HepG2 (cell line): ENCODE measurements around the gene AGER. TPM values are rescaled to one million over a fixed set of nuclear protein-coding genes. Genes with fewer than 3 reads are reported as not detected.

Experiments
- EED ChIP-seq: sonication (generic); formaldehyde crosslinking; IDR thresholded peaks from 2 replicates; pipeline ENCODE4 v1.5.0; 2020; ENCODE audit warnings: mild to moderate bottlenecking, missing genetic modification reagents
- HNRNPUL1 ChIP-seq: fragments of 200-400 bp; formaldehyde crosslinking; IDR thresholded peaks from 2 replicates; pipeline ENCODE4 v1.6.1; 2017; ENCODE audit warnings: low read depth, mild to moderate bottlenecking, low read length, moderate library complexity
- IKZF1 ChIP-seq: fragments of 450-650 bp; IDR thresholded peaks from 2 replicates; pipeline ENCODE4 v1.7.1; 2016
- MAFK ChIP-seq, 2 experiments: IDR thresholded peaks in 1 of 2; conservative IDR thresholded peaks in 1 of 2; 2 replicates each; pipeline ENCODE4 v1.6.1; 2011; ENCODE audit warnings: improper control_type of control experiment in 2 of 2, low read length in 2 of 2
- MIER3 ChIP-seq: IDR thresholded peaks from 2 replicates; pipeline ENCODE4 v1.6.1; 2016; ENCODE audit warnings: missing compliant biosample characterization, borderline replicate concordance
- PHF20 ChIP-seq: sonication (generic); formaldehyde crosslinking; IDR thresholded peaks from 2 replicates; pipeline ENCODE4 v1.5.0; 2020; ENCODE audit warnings: mild to moderate bottlenecking, missing genetic modification reagents
- POLR2G ChIP-seq: fragments of 200-400 bp; formaldehyde crosslinking; IDR thresholded peaks from 2 replicates; pipeline ENCODE4 v1.6.1; 2018; ENCODE audit warnings: mild to moderate bottlenecking, low read depth, low read length, moderate library complexity
- SP1 ChIP-seq, 2 experiments: fragments of 450-650 bp in 1 of 2; sonication (generic) in 1 of 2; formaldehyde crosslinking in 1 of 2; IDR thresholded peaks; 2 replicates each; pipeline versions ENCODE4 v1.4.0 to v1.6.1; 2016 to 2020; ENCODE audit warnings: missing genetic modification reagents in 1 of 2
- SP4 ChIP-seq: sonication (generic); formaldehyde crosslinking; IDR thresholded peaks from 2 replicates; pipeline ENCODE4 v1.8.1; 2023; ENCODE audit warnings: mild to moderate bottlenecking, missing genetic modification reagents
- TCF7 ChIP-seq: sonication (generic); IDR thresholded peaks from 2 replicates; pipeline ENCODE4 v1.6.1; 2016; ENCODE audit warnings: antibody characterized with exemption, low read depth
- U2AF1 ChIP-seq: fragments of 200-400 bp; formaldehyde crosslinking; optimal IDR thresholded peaks from 2 replicates; pipeline ENCODE3; 2017; ENCODE audit warnings: mild to moderate bottlenecking, low read depth, low read length
- ZC3H13 ChIP-seq: sonication (generic); formaldehyde crosslinking; IDR thresholded peaks from 2 replicates; pipeline ENCODE4 v1.8.1; 2023; ENCODE audit warnings: mild to moderate bottlenecking, missing genetic modification reagents, moderate library complexity
- ZKSCAN5 ChIP-seq: sonication (generic); formaldehyde crosslinking; IDR thresholded peaks from 2 replicates; pipeline ENCODE4 v1.5.1; 2020; ENCODE audit warnings: mild to moderate bottlenecking, missing genetic modification reagents
- ZNF101 ChIP-seq: sonication (generic); formaldehyde crosslinking; IDR thresholded peaks from 2 replicates; pipeline ENCODE4 v1.4.0; 2020; ENCODE audit warnings: mild to moderate bottlenecking, low read depth, missing genetic modification reagents, borderline replicate concordance
- ZNF136 ChIP-seq: sonication (generic); formaldehyde crosslinking; IDR thresholded peaks from 2 replicates; pipeline ENCODE4 v1.8.1; 2022; ENCODE audit warnings: low read depth, mild to moderate bottlenecking, moderate library complexity, missing genetic modification reagents
- ZNF224 ChIP-seq: sonication (generic); formaldehyde crosslinking; IDR thresholded peaks from 2 replicates; pipeline ENCODE4 v1.5.0; 2020; ENCODE audit warnings: mild to moderate bottlenecking, missing genetic modification reagents
- ZNF337 ChIP-seq: sonication (generic); formaldehyde crosslinking; IDR thresholded peaks from 2 replicates; pipeline ENCODE4 v1.5.1; 2020; ENCODE audit warnings: missing genetic modification reagents, low read depth, mild to moderate bottlenecking, borderline replicate concordance
- ZNF510 ChIP-seq: sonication (generic); formaldehyde crosslinking; IDR thresholded peaks from 2 replicates; pipeline ENCODE4 v1.4.0; 2020; ENCODE audit warnings: low read depth, mild to moderate bottlenecking, missing genetic modification reagents
- ZNF577 ChIP-seq: sonication (generic); formaldehyde crosslinking; IDR thresholded peaks from 2 replicates; pipeline ENCODE4 v1.4.0; 2020; ENCODE audit warnings: mild to moderate bottlenecking, low read depth, missing genetic modification reagents, borderline replicate concordance
- ZSCAN22 ChIP-seq: sonication (generic); formaldehyde crosslinking; IDR thresholded peaks from 2 replicates; pipeline ENCODE4 v1.4.0; 2020; ENCODE audit warnings: mild to moderate bottlenecking, missing genetic modification reagents
- polyA plus RNA-seq, 8 experiments: library from polyadenylated mRNA; depleted of rRNA in 3 of 8; stranded (reverse) in 7 of 8; unstranded in 1 of 8; fragments of >200 nt; fragmentation: Illumina TruSeq in 4 of 8; extraction: Trizol in 4 of 8; gene quantifications; 2 replicates each; pipeline versions ENCODE4 v1.2.1 to v1.2.3, GENCODE V29; 2011 to 2016; ENCODE audit warnings: low read depth in 4 of 8, missing spikeins in 1 of 8, mixed read lengths in 1 of 8; ENCODE audit not compliant: insufficient read depth in 1 of 8
- total RNA-seq, 5 experiments: library from RNA; depleted of rRNA; stranded (reverse); fragments of >200 nt; fragmentation: Illumina TruSeq; extraction: Trizol; gene quantifications; 2 replicates each; pipeline ENCODE4 v1.2.3, GENCODE V29; 2016; ENCODE audit warnings: low read depth in 1 of 5
- TF ChIP-seq, protein P1 (sequence below): sonication (generic); formaldehyde crosslinking; IDR thresholded peaks from 2 replicates; pipeline ENCODE4 v1.4.0; 2020; ENCODE audit warnings: missing genetic modification reagents
- TF ChIP-seq, protein P2 (sequence below): sonication (generic); formaldehyde crosslinking; IDR thresholded peaks from 2 replicates; pipeline ENCODE4 v1.4.0; 2020; ENCODE audit warnings: missing genetic modification reagents
- TF ChIP-seq, protein P3 (sequence below): sonication (generic); formaldehyde crosslinking; IDR thresholded peaks from 2 replicates; pipeline ENCODE4 v1.8.0; 2022; ENCODE audit warnings: low read depth, missing genetic modification reagents
- TF ChIP-seq, protein P4 (sequence below): sonication (generic); formaldehyde crosslinking; IDR thresholded peaks from 2 replicates; pipeline ENCODE4 v1.5.0; 2020; ENCODE audit warnings: missing genetic modification reagents

Gene AGER
- total and polyA plus RNA-seq, 2 of the 13 experiments (the other 11 are each of a cell fraction or from before 2014, with no cell fraction given) = 1.9 to 5.1 TPM

DNA sequence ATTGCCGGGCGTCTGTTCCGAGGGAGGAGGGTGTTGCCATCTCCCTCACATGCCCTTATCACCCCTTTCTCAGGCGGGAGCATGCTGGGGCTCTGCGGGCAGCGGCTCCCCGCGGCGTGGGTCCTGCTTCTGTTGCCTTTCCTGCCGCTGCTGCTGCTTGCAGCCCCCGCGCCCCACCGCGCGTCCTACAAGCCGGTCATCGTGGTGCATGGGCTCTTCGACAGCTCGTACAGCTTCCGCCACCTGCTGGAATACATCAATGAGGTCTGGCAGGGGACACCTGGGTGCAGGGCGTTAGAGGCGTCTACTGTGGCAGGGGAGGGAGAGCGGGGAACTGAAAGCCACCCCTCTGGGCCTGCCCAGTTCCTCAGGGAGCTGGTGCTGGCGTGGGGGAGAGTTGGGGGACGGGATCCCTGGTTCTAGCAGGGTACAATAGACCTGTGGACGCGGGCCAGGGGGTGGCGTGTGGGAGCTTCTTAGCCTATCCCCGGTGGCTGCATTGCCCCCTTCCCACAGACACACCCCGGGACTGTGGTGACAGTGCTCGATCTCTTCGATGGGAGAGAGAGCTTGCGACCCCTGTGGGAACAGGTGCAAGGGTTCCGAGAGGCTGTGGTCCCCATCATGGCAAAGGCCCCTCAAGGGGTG is 29.4 kb downstream of the AGER start (continued):
- TF ChIP-seq POLR2G (no peak), PHF20 (no peak), ZNF136 (no peak), U2AF1 (peak; percentile 52), MAFK (conservative IDR thresholded peaks at IDR 0.05 in 1 of 2, IDR thresholded peaks at IDR 0.05 in 1 of 2; ENCODE audit: low read length in 2 of 2) (no peak), IKZF1 (no peak), ZC3H13 (peak; percentile 94), TCF7 (no peak), EED (CRISPR knock-in tag) (no peak), ZNF224 (CRISPR knock-in tag) (no peak), ZSCAN22 (CRISPR knock-in tag) (no peak), SP1 (IDR thresholded peaks at IDR 0.05) (no peak), SP1 (CRISPR knock-in tag; IDR thresholded peaks at IDR 0.05) (peak; percentile 24; the same call in 1 of the 2 replicates), ZKSCAN5 (CRISPR knock-in tag) (0 out of 2 replicates have a peak, but pooled peaks have one; percentile 25), ZNF337 (CRISPR knock-in tag) (no peak), HNRNPUL1 (no peak), ZNF101 (CRISPR knock-in tag) (no peak), ZNF510 (CRISPR knock-in tag) (no peak), SP4 (CRISPR knock-in tag) (no peak), MIER3 (CRISPR knock-in tag) (0 out of 2 replicates have a peak, but pooled peaks have one; percentile 34), ZNF577 (CRISPR knock-in tag) (no peak)
- TF ChIP-seq, protein P1, sequence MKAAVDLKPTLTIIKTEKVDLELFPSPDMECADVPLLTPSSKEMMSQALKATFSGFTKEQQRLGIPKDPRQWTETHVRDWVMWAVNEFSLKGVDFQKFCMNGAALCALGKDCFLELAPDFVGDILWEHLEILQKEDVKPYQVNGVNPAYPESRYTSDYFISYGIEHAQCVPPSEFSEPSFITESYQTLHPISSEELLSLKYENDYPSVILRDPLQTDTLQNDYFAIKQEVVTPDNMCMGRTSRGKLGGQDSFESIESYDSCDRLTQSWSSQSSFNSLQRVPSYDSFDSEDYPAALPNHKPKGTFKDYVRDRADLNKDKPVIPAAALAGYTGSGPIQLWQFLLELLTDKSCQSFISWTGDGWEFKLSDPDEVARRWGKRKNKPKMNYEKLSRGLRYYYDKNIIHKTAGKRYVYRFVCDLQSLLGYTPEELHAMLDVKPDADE = no peak
- TF ChIP-seq, protein P2, sequence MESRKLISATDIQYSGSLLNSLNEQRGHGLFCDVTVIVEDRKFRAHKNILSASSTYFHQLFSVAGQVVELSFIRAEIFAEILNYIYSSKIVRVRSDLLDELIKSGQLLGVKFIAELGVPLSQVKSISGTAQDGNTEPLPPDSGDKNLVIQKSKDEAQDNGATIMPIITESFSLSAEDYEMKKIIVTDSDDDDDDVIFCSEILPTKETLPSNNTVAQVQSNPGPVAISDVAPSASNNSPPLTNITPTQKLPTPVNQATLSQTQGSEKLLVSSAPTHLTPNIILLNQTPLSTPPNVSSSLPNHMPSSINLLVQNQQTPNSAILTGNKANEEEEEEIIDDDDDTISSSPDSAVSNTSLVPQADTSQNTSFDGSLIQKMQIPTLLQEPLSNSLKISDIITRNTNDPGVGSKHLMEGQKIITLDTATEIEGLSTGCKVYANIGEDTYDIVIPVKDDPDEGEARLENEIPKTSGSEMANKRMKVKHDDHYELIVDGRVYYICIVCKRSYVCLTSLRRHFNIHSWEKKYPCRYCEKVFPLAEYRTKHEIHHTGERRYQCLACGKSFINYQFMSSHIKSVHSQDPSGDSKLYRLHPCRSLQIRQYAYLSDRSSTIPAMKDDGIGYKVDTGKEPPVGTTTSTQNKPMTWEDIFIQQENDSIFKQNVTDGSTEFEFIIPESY (CRISPR knock-in tag) = no peak; the same call in 1 of the 2 replicates
- TF ChIP-seq, protein P3, sequence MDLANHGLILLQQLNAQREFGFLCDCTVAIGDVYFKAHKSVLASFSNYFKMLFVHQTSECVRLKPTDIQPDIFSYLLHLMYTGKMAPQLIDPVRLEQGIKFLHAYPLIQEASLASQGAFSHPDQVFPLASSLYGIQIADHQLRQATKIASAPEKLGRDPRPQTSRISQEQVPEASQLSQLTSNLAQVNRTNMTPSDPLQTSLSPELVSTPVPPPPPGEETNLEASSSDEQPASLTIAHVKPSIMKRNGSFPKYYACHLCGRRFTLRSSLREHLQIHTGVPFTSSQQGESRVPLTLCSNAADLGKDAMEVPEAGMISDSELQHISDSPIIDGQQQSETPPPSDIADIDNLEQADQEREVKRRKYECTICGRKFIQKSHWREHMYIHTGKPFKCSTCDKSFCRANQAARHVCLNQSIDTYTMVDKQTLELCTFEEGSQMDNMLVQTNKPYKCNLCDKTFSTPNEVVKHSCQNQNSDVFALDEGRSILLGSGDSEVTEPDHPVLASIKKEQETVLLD (CRISPR knock-in tag) = peak; percentile 34; the same call in 1 of the 2 replicates
- TF ChIP-seq, protein P4, sequence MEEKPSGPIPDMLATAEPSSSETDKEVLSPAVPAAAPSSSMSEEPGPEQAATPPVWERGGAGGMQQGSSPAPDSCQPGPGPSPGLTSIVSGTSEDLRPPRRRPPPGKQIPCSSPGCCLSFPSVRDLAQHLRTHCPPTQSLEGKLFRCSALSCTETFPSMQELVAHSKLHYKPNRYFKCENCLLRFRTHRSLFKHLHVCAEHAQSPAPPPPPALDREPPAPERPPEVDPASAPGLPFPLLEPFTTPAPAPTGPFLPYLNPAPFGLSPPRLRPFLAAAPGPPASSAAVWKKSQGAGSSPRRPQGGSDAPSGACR = 0 out of 2 replicates have a peak, but pooled peaks have one; percentile 55
